ENCODE results near the gene SGCA. TPM values are rescaled to one million over a fixed set of nuclear protein-coding genes. Genes with fewer than 3 reads are reported as not detected.

Gene SGCA
- polyA plus RNA-seq, 4 donors = 0.96 to 6.2 (median 5.0) TPM; not detected in 1

DNA sequence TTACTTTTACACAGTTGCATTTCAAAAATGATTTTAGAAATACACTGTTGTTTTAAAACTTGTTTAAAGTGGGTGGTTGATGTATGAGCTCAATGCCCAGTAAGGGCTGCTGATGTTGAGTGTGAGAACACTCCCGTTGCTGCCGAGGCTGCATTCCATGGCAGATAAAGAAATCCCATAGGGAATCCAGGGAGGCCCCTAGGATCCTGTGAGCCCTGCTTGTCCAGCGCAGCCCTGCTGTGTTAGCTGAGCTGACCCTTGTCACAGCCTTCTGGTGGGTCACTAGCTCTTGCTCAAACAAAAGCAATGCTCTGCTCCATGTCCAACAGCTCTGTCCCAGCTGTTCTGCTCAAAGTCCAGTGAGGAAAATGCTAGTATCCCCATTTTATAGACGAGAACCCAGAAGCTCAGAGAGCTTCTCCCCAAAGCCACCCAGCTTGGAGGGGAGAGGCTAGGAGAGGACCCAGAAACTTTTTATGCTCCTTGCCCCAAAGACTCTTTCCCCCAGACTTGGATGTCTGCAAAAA is 54.2 kb downstream of the SGCA start:
- no peak overlapping the region for H3K4me3 ChIP-seq (ENCODE audit: low read depth in 1 of 3, low read length in 3 of 3)
- DNase-seq = no peak
- H3K27me3 ChIP-seq (ENCODE audit: control insufficient read depth in 3 of 3, insufficient read depth in 3 of 3, low read length in 3 of 3) = peaks cover 0 to 2% (median 0%) of the 10 kb centered on the region in 3 donors
- peaks cover 0 to 11% (median 0%) of the 10 kb centered on the region in 3 donors for H3K4me1 ChIP-seq (ENCODE audit: control insufficient read depth in 3 of 3, insufficient read depth in 2 of 3, low read depth in 1 of 3, low read length in 2 of 3)
- H3K36me3 ChIP-seq (ENCODE audit: control insufficient read depth in 3 of 3, insufficient read depth in 2 of 3, low read depth in 1 of 3, low read length in 3 of 3) = no peaks in the 10 kb centered on the region
- 43 to 47% (median 45%) methylated on average over 4 of the region's 4 CpGs for WGBS, 3 donors
- FAIRE-seq = no peak
- H3K27ac ChIP-seq (ENCODE audit: low read depth in 1 of 3, low read length in 2 of 3) = peak overlapping the region in 1 of 3 donors; percentile 47
- H3K9me3 ChIP-seq (ENCODE audit: control insufficient read depth in 2 of 2, insufficient read depth in 1 of 2, low read depth in 1 of 2, low read length in 1 of 2) = no peaks in the 10 kb centered on the region

DNA sequence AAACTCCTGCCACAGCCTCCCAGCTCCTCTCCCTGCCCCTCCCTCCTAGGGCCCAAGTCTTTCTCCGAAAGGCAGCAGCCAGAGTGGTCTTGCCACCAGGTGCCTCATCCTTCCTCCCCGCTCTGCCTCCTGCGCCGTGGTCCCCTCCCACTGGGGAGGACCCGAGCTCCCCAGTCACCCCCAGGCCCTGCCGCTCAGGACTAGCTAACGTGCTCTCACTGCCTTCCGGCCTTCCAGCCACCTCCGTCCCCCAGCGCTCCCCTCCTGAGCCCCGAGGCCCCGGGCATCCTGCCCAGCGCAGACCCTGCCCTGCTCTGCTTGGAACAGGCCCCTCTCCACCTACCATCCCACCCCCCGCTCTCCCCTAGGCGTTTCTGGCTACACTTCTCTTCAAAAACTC is 55.0 kb downstream of the SGCA start:
- Histone ChIP-seq H3K9me3 (ENCODE audit: control insufficient read depth in 2 of 2, insufficient read depth in 1 of 2, low read depth in 1 of 2, low read length in 1 of 2) (peaks cover 0 to 8% of the 10 kb centered on the region in 2 donors), H3K4me3 (ENCODE audit: low read depth in 1 of 3, low read length in 3 of 3) (no peak overlapping the region), H3K4me1 (ENCODE audit: control insufficient read depth in 3 of 3, insufficient read depth in 2 of 3, low read depth in 1 of 3, low read length in 2 of 3) (peaks cover 0 to 11% (median 0%) of the 10 kb centered on the region in 3 donors), H3K27ac (ENCODE audit: low read depth in 1 of 3, low read length in 2 of 3) (no peak overlapping the region), H3K36me3 (ENCODE audit: control insufficient read depth in 3 of 3, insufficient read depth in 2 of 3, low read depth in 1 of 3, low read length in 3 of 3) (no peaks in the 10 kb centered on the region), H3K27me3 (ENCODE audit: control insufficient read depth in 3 of 3, insufficient read depth in 3 of 3, low read length in 3 of 3) (peaks cover 0 to 2% (median 0%) of the 10 kb centered on the region in 3 donors)
- no peak for FAIRE-seq
- 84 to 91% (median 87%) methylated on average over 13 to 15 of the region's 15 CpGs for WGBS, 3 donors
- DNase-seq = no peak

DNA sequence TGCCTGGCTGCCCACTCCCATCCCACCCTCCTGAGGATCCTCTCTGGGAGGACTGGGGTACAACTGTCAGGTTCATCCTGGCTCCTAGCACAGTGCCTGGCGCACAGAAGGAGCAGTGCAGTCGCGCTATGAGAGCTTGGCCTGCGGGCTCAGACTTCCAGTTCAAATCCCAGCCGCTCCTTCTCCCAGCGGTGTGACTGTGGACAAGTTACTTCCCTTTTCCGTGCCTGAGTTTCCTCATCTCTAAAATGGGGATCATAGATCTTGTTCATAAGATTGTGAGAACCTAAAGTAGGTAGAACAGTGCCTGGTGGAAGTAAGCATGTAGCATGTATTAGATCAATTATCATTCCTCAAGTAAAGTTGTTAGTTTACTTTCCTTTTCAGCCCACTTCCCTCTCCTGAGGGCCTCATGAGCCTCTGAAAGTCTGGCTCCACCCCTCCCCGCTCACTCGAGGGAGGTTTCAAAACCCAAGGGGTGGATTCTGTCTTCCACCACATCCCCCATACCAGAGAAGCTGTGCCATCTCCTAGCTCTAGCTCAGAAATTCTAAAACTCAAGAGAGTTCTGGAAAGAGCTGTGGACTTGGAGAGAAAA is 55.6 kb downstream of the SGCA start:
- FAIRE-seq (no peak), DNase-seq (no peak)
- Histone ChIP-seq H3K36me3 (ENCODE audit: control insufficient read depth in 3 of 3, insufficient read depth in 2 of 3, low read depth in 1 of 3, low read length in 3 of 3) (no peaks in the 10 kb centered on the region), H3K9me3 (ENCODE audit: control insufficient read depth in 2 of 2, insufficient read depth in 1 of 2, low read depth in 1 of 2, low read length in 1 of 2) (peaks cover 0 to 10% of the 10 kb centered on the region in 2 donors), H3K4me3 (ENCODE audit: low read depth in 1 of 3, low read length in 3 of 3) (no peak overlapping the region), H3K27ac (ENCODE audit: low read depth in 1 of 3, low read length in 2 of 3) (no peak overlapping the region), H3K4me1 (ENCODE audit: control insufficient read depth in 3 of 3, insufficient read depth in 2 of 3, low read depth in 1 of 3, low read length in 2 of 3) (peaks cover 0 to 11% (median 0%) of the 10 kb centered on the region in 3 donors), H3K27me3 (ENCODE audit: control insufficient read depth in 3 of 3, insufficient read depth in 3 of 3, low read length in 3 of 3) (peaks cover 0 to 2% (median 0%) of the 10 kb centered on the region in 3 donors)
- WGBS, 3 donors = 68 to 76% (median 73%) methylated on average over 9 of the region's 9 CpGs

DNA sequence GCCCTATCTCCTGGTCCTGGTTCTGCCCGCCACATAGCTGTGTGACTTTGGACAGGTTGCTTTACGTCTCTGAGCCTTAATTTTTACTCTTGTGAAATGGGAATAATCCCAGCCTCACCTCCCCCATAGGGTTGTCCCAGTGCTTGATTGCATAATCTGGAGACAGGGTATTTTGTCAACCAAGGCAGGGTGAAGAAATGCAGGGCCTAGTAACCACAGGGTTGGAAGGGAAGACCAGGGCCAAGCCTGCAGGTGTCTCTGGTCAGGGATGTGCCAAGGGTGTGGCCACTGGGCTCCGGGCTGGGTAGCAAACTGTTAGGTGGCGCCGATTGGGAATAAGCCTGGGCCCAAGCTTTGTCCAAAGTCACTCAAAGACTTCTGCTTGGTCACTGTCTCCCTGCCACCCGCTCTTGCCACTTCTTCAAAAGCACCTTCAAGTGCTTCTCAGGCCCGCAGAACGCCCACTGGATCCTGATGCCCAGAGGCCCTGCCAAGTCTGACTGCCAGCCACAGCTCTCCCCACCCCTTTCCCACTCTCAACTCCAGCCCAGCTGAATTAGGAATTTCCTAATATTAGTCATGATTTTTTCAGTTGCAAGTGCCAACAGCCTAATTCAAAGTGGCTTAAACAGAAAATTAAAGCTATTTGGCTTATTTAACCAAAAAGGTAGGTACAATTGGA is 56.2 kb downstream of the SGCA start:
- Histone ChIP-seq H3K4me1 (ENCODE audit: control insufficient read depth in 3 of 3, insufficient read depth in 2 of 3, low read depth in 1 of 3, low read length in 2 of 3) (peaks cover 0 to 11% (median 0%) of the 10 kb centered on the region in 3 donors), H3K4me3 (ENCODE audit: low read depth in 1 of 3, low read length in 3 of 3) (no peak overlapping the region), H3K27ac (ENCODE audit: low read depth in 1 of 3, low read length in 2 of 3) (peak overlapping the region in 1 of 3 donors; percentile 51), H3K36me3 (ENCODE audit: control insufficient read depth in 3 of 3, insufficient read depth in 2 of 3, low read depth in 1 of 3, low read length in 3 of 3) (no peaks in the 10 kb centered on the region), H3K9me3 (ENCODE audit: control insufficient read depth in 2 of 2, insufficient read depth in 1 of 2, low read depth in 1 of 2, low read length in 1 of 2) (peaks cover 0 to 15% of the 10 kb centered on the region in 2 donors), H3K27me3 (ENCODE audit: control insufficient read depth in 3 of 3, insufficient read depth in 3 of 3, low read length in 3 of 3) (peaks cover 0 to 2% (median 0%) of the 10 kb centered on the region in 3 donors)
- no peak for FAIRE-seq
- WGBS, 3 donors = 79 to 88% (median 81%) methylated on average over 8 of the region's 8 CpGs
- no peak for DNase-seq

GRCh38 chr17:50222922-50223321 is 57.1 kb downstream of the SGCA start:
- Histone ChIP-seq H3K27ac (ENCODE audit: low read depth in 1 of 3, low read length in 2 of 3) (no peak overlapping the region), H3K9me3 (ENCODE audit: control insufficient read depth in 2 of 2, insufficient read depth in 1 of 2, low read depth in 1 of 2, low read length in 1 of 2) (peaks cover 0 to 17% of the 10 kb centered on the region in 2 donors), H3K4me1 (ENCODE audit: control insufficient read depth in 3 of 3, insufficient read depth in 2 of 3, low read depth in 1 of 3, low read length in 2 of 3) (peaks cover 0 to 11% (median 0%) of the 10 kb centered on the region in 3 donors), H3K27me3 (ENCODE audit: control insufficient read depth in 3 of 3, insufficient read depth in 3 of 3, low read length in 3 of 3) (peaks cover 0 to 2% (median 0%) of the 10 kb centered on the region in 3 donors), H3K36me3 (ENCODE audit: control insufficient read depth in 3 of 3, insufficient read depth in 2 of 3, low read depth in 1 of 3, low read length in 3 of 3) (no peaks in the 10 kb centered on the region), H3K4me3 (ENCODE audit: low read depth in 1 of 3, low read length in 3 of 3) (no peak overlapping the region)
- DNase-seq = no peak
- whole genome bisulfite sequencing, 3 donors = 77 to 90% (median 89%) methylated on average over 6 of the region's 6 CpGs
- FAIRE-seq = no peak

Other genes starting within 250 kb of the SGCA start
- 1 to 10 TPM in 2 of 4 donors, not detected in 2; 1.3 to 4.0 TPM for gene DLX4, start 196.8 kb upstream of the SGCA start, polyA plus RNA-seq
- 1 to 10 TPM in 1 of 4 donors, under 1 TPM in 1, not detected in 2; 0.06 to 1.4 TPM for gene DLX3, start 170.8 kb upstream of the SGCA start, polyA plus RNA-seq
- 10 to 100 TPM; 53.5 to 96.4 (median 72.0) TPM for gene ITGA3, start 109.9 kb upstream of the SGCA start, polyA plus RNA-seq
- gene PDK2, start 70.7 kb upstream of the SGCA start, polyA plus RNA-seq = 100 to 1,000 TPM in 1 of 4 donors, 10 to 100 TPM in 3; 27.2 to 125 (median 36.8) TPM
- 1 to 10 TPM in 2 of 4 donors, under 1 TPM in 2; 0.54 to 2.9 (median 1.4) TPM for gene SAMD14, start 35.8 kb upstream of the SGCA start, polyA plus RNA-seq
- gene PPP1R9B, start 15.3 kb upstream of the SGCA start, polyA plus RNA-seq = 10 to 100 TPM; 14.1 to 31.8 (median 21.6) TPM
- gene COL1A1, start 35.6 kb downstream of the SGCA start, polyA plus RNA-seq = 100 to 1,000 TPM in 1 of 4 donors, 10 to 100 TPM in 1, 1 to 10 TPM in 2; 2.2 to 320 (median 27.2) TPM
- 10 to 100 TPM; 29.1 to 91.1 (median 46.3) TPM for gene TMEM92, start 108.5 kb downstream of the SGCA start, polyA plus RNA-seq
- gene XYLT2, start 180.1 kb downstream of the SGCA start, polyA plus RNA-seq = 10 to 100 TPM in 1 of 4 donors, 1 to 10 TPM in 3; 3.8 to 18.2 (median 6.7) TPM
- gene MRPL27, start 207.2 kb downstream of the SGCA start, polyA plus RNA-seq = 100 to 1,000 TPM in 3 of 4 donors, 10 to 100 TPM in 1; 70.9 to 247 (median 163) TPM
- 1 to 10 TPM in 2 of 4 donors, not detected in 2; 2.5 to 4.3 TPM for gene EME1, start 207.2 kb downstream of the SGCA start, polyA plus RNA-seq
- 100 to 1,000 TPM in 1 of 4 donors, 10 to 100 TPM in 3; 51.0 to 108 (median 64.0) TPM for gene LRRC59, start 231.5 kb downstream of the SGCA start, polyA plus RNA-seq

Measured in small intestine (tissue), 7 donors.